Gastrocnemius medialis (tissue), 4 donors: Measurements from ENCODE around the gene B4GALNT2. TPM values are rescaled to one million over a fixed set of nuclear protein-coding genes. Genes with fewer than 3 reads are reported as not detected.

Source experiments
- ATAC-seq, 2 donors: fragments of 150-250 bp; one replicate each; pipeline ENCODE4 v1.9.1; 2016
- DNase-seq, 2 donors: peaks; one replicate each; pipeline ENCODE4 v3.0.0-alpha.2; 2019
- H3K27ac ChIP-seq, 4 donors: fragments of 200-600 bp; sonication (generic); 1 replicate in 1 of 4; 2 replicates in 3 of 4; pipeline ENCODE4 v1.5.1; 2016 to 2018; ENCODE audit warnings: mild to moderate bottlenecking in 2 of 4, moderate library complexity in 1 of 4
- H3K27me3 ChIP-seq, 3 donors: fragments of 200-600 bp; sonication (generic) in 2 of 3; 1 replicate in 1 of 3; 2 replicates in 2 of 3; pipeline versions ENCODE4 v1.5.1 to v1.6.0; 2016 to 2019; ENCODE audit warnings: mild to moderate bottlenecking in 1 of 3, moderate library complexity in 1 of 3
- H3K36me3 ChIP-seq, 2 donors: fragments of 200-600 bp; sonication (generic) in 1 of 2; one replicate each; pipeline ENCODE4 v1.5.1; 2017 to 2018
- H3K4me1 ChIP-seq, 2 donors: fragments of 200-600 bp; sonication (generic) in 1 of 2; one replicate each; pipeline ENCODE4 v1.5.1; 2016 to 2017; ENCODE audit warnings: mild to moderate bottlenecking in 2 of 2
- H3K4me3 ChIP-seq, 4 donors: fragments of 200-600 bp; sonication (generic) in 3 of 4; 1 replicate in 1 of 4; 2 replicates in 3 of 4; pipeline ENCODE4 v1.5.1; 2016 to 2019; ENCODE audit warnings: mild to moderate bottlenecking in 2 of 4
- H3K9me3 ChIP-seq, 3 donors: fragments of 200-600 bp; sonication (generic) in 2 of 3; 1 replicate in 1 of 3; 2 replicates in 2 of 3; pipeline ENCODE4 v1.5.1; 2016 to 2019
- CTCF ChIP-seq, 5 experiments: fragments of 450-650 bp in 3 of 5; fragments of 200-600 bp in 2 of 5; sonication (generic) in 2 of 5; IDR thresholded peaks in 4 of 5; conservative IDR thresholded peaks in 1 of 5; 1 replicate in 4 of 5; 2 replicates in 1 of 5; pipeline ENCODE4 v1.5.1; 2016 to 2019; ENCODE audit warnings: antibody characterized with exemption in 5 of 5, mild to moderate bottlenecking in 3 of 5, moderate library complexity in 3 of 5
- POLR2A ChIP-seq, 2 donors: fragments of 450-650 bp; IDR thresholded peaks; one replicate each; pipeline ENCODE4 v1.6.1; 2017; ENCODE audit warnings: antibody characterized with exemption in 2 of 2, mild to moderate bottlenecking in 2 of 2, moderate library complexity in 2 of 2
- in situ Hi-C, 4 donors: fragments of 200-750 bp; cut with MboI; loops; one replicate each; pipeline versions ENCODE4 v1.15.0 to v1.8.0; 2017; ENCODE audit warnings: low sequenced_read_pairs in 4 of 4
- intact Hi-C: fragments of 100-400 bp; cut with DNase I; formaldehyde crosslinking; loops from one replicate; pipeline ENCODE4 v1.15.1; 2023; ENCODE audit warnings: low total_unique reads
- total RNA-seq, 4 donors: library from RNA; depleted of rRNA; stranded (reverse); fragments of >200 nt; gene quantifications; one replicate each; pipeline versions ENCODE4 v1.1.0 to v1.2.3, GENCODE V29; 2016

The B4GALNT2 gene
- total RNA-seq, 4 donors from 2014 or later = 0.22 TPM; not detected in 3

GRCh38 chr17:49217651-49218413, 85.3 kb downstream of the B4GALNT2 start:
- peaks cover 0 to 6% of the 10 kb centered on the region in 2 donors for H3K4me1 ChIP-seq
- peak overlapping the region in 1 of 4 donors; percentile 13 for H3K27ac ChIP-seq
- H3K27me3 ChIP-seq = peaks cover 9 to 19% (median 18%) of the 10 kb centered on the region in 3 donors
- TF ChIP-seq POLR2A (IDR thresholded peaks at IDR 0.05) (no peak), CTCF (IDR thresholded peaks at IDR 0.05 in 4 of 5, conservative IDR thresholded peaks at IDR 0.05 in 1 of 5) (no peak)
- no peaks in the 10 kb centered on the region for H3K36me3 ChIP-seq
- ATAC-seq = no peak
- intact Hi-C loops = no loop called here
- peak in 1 of 2 donors; percentile 50 for DNase-seq
- in situ Hi-C loops = no loop called here
- H3K4me3 ChIP-seq = no peak overlapping the region
- H3K9me3 ChIP-seq = no peaks in the 10 kb centered on the region

- in situ Hi-C loops (no loop called here), intact Hi-C loops (no loop called here)
- no peak overlapping the region for H3K4me3 ChIP-seq
- H3K27me3 ChIP-seq = peaks cover 21 to 28% (median 25%) of the 10 kb centered on the region in 3 donors
- peaks cover 0 to 10% of the 10 kb centered on the region in 2 donors for H3K4me1 ChIP-seq
- H3K9me3 ChIP-seq = no peaks in the 10 kb centered on the region
- ATAC-seq (no peak), DNase-seq (no peak)
- H3K27ac ChIP-seq = no peak overlapping the region
- H3K36me3 ChIP-seq = no peaks in the 10 kb centered on the region
- TF ChIP-seq POLR2A (IDR thresholded peaks at IDR 0.05) = no peak
- no peak for TF ChIP-seq CTCF (IDR thresholded peaks at IDR 0.05 in 4 of 5, conservative IDR thresholded peaks at IDR 0.05 in 1 of 5)
Observed at GRCh38 chr17:49218941-49219913, 86.7 kb downstream of the B4GALNT2 start.

GRCh38 chr17:49219987-49220386, 87.4 kb downstream of the B4GALNT2 start:
- ATAC-seq (no peak), DNase-seq (no peak)
- Histone ChIP-seq H3K9me3 (no peaks in the 10 kb centered on the region), H3K4me3 (no peak overlapping the region), H3K27me3 (peaks cover 27 to 35% (median 32%) of the 10 kb centered on the region in 3 donors), H3K27ac (no peak overlapping the region), H3K36me3 (no peaks in the 10 kb centered on the region), H3K4me1 (peaks cover 3 to 10% of the 10 kb centered on the region in 2 donors)
- intact Hi-C loops = no loop called here
- in situ Hi-C loops = no loop called here
- no peak for TF ChIP-seq POLR2A (IDR thresholded peaks at IDR 0.05)
- no peak for TF ChIP-seq CTCF (IDR thresholded peaks at IDR 0.05 in 4 of 5, conservative IDR thresholded peaks at IDR 0.05 in 1 of 5)

GRCh38 chr17:49223168-49223516, 90.6 kb downstream of the B4GALNT2 start:
- no peak overlapping the region for H3K27ac ChIP-seq
- peaks cover 27 to 33% (median 30%) of the 10 kb centered on the region in 3 donors for H3K27me3 ChIP-seq
- no peak for TF ChIP-seq POLR2A (IDR thresholded peaks at IDR 0.05)
- in situ Hi-C loops (no loop called here), intact Hi-C loops (no loop called here)
- H3K4me1 ChIP-seq = peaks cover 3 to 15% of the 10 kb centered on the region in 2 donors
- no peak for DNase-seq
- H3K4me3 ChIP-seq = no peak overlapping the region
- H3K36me3 ChIP-seq = no peaks in the 10 kb centered on the region
- H3K9me3 ChIP-seq = no peaks in the 10 kb centered on the region
- no peak for ATAC-seq
